NCI-H1105 (cell line): ENCODE measurements around the gene COL6A3.
A peak's percentile ranks its signal among the peaks of the same experiment; 100 is the strongest.
"Not testable (repeated sequence)": the region's sequence is repeated elsewhere in the genome, so short reads cannot be mapped to it uniquely, and the experiment has no call there.

Experiments
- DNase-seq: peaks from one replicate; lab custom pipeline; 2025; lab: John Stamatoyannopoulos, UW

COL6A3 gene

DNA sequence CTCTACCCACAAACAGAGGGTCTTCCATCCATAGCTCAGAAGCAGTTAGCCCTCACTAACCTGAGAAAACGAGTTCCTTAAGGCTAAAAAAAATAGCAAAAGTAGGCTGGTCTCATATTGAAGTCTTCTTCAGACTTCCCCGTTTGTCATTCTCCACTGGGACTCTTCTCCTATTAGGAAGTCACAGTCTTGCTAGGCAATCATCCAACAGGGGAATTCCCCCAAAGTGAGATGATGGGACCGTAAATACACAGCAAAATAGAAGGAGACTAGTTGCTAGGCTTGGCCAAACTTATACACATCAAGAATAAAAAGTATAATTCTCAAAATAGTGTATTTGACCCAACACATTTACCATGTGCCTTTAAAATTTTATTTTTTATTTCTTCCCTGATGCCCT, 34.3 kb downstream of the COL6A3 start:
- DNase-seq, result no peak

DNA sequence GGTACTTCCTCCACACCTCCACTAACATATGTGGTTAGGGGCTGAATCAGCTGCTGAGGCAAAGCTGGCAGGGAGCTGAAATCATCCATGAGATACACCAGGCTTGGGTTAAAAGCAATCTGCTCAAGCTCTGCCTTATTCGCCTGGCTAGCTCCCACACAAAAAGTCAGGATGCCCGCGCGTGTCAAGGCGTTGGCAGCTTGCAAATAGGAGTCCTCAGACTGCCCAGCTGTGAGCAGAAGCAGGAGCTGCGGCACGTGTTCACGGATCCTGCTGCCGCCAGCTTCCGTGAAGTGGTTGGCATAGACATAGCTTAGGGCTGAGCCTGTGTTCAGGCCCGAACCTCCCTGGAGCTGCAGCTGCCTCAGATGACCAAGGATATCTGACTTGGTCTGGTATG, 35.3 kb downstream of the COL6A3 start:
- DNase-seq, result no peak

DNA sequence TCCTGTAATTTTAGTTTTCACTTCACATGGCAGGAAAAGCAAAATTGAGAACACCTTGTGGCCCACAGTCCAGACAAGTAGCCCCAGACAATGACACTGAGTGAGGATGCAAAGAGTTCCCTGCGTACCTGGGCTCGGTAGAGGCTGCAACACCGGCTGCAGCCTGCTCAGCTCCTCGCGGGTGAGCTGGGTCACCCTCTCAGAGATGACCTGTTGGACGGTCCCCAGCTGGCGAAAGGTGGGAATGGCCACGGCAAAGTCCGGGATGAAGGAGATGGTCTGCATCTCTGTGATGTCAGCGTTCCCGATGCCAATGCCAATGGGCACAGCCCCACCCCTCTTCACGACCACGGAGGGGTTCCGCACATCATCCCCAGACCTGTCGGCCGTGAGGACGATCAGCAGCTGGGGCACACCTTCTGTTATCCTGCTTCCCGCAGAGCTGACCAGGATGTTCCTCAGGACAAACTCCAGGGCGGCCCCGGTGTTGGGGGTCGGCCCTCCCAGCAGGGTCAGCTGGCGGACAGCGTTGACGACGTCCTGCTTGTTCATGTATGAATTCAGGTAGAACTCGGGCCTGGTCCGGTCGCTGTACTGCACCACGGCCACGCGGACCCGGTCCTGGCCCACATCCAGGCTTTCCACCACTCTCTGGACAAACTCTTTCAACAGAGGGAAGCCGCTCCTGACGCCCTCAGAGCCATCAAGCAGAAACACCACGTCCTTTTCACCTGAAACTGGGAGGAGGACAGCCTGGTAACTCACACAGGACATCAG, 39.5 kb downstream of the COL6A3 start:
- no peak for DNase-seq

DNA sequence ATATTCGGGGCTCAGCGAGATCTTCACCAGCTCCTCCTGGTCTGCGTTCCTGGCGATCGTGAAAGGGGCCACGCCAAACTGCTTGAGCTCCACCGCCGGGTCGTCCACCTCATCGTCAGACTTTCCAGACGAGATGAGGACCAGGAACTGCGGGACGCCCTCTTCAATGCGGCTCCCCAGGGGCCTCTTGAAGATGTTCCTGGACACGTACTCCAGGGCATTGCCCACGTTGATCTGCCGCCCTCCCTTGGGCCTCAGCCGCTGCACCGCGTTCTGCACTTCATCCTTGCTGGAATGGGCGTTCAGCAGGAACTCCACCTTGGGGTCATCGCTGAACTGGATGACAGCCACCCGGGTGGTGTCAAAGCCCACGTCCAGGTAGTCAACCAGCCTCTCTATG, 42.1 kb downstream of the COL6A3 start:
- DNase-seq, result no peak

DNA sequence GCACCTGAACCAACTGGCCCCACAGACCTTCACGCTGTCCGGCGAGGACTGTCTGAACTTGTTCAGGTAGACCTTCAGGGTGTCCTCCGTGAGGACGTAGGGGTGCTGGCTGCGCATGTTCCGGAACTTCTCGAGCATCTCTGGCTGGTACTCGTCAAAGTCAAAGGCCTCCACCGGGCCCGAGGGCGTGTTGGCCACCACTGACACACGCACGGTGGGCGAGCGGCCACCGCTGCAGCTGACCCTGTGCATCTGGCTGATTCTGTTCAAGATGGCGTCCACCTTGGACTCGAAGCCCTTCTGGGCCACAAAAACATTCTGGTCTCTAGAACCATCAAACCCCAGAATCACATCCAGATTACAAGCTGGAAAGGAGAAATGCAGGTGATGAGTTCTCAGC, 48.3 kb downstream of the COL6A3 start:
- no peak for DNase-seq

DNA sequence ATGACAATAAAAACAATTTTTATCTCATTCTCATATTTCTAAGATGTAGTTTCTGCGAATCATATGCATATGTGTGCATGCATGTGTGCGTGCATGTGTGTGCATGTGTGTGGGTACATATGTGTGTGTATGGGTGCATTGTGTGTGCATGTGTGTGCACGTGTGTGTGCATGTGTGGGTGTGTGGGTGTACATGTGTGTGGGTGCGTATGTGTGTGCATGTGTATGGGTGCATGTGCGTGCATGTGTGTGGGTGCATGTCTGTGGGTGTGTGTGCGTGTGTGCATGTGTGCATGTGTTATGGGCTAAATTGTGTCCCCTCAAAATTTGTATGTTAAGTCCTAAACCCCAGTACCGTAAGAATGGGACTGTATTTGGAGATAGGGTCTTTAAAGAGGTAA, 49.3 kb downstream of the COL6A3 start:
- DNase-seq, result no peak

DNA sequence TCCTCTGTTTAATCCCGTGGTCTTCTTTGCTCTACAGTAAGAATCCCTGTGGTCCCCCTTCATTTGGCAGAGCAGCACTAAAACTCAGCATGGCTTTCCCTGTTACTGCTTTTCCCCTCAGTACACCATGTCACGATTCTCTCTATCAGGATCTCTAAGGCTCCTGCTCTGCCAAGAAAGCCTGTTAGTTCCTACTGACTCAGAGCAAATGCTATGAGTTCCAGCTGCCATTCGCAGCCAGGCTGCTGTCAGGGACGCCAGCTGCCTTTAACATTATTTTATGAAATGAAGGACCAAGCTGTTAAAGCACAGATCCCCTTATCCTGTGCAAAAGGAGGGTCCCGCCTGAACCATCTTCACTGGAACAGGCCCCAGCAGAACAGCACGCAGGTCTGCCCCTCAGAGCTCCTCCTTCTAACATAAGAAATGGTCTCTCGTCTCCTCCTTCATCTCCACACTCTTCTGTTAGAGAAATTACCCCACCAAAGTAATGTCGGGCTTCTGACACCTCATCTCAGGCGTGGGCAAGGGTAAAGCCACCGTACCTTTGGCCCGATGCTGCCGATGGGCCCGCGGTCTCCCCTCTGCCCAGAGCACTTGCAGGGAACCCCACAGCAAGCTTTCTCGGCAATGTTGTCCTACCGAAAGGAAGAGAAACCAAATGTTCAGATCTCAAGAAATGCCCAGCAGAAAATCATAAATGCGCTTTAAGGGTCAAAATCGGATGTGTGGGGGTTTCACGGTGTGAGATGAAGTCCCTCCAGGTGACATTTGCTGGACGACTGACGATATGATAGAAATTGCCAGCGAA, 52.6 kb downstream of the COL6A3 start:
- no peak for DNase-seq

DNA sequence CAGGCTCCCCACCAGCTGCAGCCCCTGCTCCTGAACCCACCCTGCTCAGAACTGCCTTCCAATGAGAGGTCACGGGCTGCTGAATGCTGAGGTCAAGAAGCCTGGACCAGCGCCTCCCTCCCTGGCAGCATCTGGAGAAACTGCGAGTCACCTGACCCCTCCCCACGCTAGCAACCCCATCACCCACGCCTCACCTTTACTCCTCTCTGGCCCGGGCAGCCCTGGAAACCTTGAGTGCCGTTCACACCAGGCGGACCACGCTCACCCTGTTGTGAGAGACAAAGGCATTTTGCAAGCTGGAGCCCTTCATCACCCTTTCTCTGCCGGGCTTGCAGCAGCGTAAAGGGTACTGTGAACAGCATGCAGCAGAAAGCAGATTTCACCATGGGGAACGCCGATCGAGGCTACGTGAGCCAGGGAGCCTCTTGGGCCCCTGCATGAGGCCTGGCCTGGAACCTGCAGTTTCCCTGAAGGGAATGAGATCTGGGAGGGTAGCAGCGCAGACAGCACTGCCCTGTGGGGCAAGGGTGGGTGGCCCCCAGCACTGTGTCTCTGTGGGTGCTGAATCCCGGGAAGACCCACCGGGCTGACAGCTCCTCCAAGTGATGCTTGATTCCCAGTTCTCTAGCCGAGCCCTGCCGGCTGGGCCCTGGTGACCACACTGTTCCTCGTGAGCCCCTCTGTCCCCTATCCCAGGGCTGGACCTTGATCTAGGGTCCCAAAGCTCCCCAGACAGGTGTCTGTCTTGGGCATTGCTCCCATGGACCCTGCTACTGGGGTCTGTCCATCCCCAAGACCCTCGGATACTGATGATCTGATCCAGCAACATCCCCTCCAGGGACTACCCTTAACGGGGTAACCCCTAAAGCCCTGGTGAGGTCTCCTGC, 53.8 kb downstream of the COL6A3 start:
- DNase-seq, result no peak

DNA sequence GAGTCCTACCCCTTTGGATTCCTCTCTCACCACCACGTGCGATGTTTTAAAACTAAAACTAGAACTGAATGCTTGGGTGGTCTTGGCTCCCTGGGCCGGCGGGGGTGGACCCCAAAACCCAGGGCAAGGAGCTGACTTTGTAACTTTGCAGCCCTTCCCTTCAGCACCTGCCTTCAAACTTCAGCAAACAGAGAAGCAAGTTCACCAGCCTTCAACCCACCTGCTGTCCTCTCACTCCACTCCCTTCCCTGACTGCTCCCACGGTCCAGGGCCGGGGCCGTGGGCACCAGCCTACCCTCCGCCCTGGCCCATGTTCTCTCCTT, 54.5 kb downstream of the COL6A3 start:
- no peak for DNase-seq

DNA sequence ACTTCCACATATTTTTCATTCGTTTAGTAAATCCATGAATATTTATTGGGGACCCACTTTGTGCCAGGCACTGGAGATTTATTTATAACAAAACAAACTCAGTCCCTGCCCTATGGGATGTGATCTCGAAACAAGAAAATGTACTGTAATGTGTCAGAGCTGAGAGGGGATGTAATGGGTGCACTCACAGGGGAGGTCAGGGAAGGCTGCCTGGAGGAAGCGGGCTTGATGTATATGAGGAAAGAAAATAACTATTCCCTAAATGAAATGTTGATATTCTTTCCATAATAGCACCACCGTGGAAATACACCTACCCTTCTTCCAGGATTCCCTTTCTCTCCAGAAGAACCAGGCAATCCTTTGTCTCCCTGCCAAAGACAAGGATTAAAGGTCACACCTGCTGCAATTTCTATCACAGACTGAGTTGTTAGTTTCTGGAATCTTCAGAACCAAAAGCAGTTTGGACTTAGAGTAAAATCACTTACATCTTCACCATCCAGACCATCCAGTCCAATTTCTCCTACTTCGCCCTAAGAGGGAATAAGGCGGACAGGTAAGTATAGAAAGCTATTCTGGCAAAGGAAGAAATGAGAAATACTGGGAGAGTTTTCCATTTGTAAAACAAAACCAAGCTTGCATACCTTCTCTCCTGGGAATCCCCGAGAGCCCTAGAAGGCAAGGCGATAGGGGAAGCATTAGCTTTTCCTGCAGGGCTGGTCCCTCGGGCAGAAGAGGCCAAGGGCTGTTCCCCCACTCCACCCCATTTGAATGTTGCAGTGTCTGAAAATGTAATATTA, 55.0 kb downstream of the COL6A3 start:
- DNase-seq, result no peak

DNA sequence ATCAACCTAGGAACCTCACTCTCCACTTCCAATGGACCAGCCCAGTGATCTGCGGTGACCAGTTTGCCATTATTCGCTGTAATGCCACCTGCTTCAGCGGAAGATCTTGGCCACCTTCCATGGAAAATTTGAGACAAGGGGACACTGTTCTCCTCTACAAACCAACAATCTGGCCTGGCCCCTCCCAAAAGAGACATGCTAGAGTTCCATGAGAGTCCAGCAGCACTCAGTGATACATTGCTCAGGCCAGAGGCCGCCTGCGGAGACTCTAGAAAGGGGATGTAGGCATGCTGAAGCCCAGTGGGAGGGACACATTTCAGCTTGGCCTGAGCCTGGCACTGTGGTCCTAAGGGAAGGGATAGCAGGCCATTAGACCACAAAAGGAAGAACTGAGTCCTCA, 58.3 kb downstream of the COL6A3 start:
- no peak for DNase-seq

DNA sequence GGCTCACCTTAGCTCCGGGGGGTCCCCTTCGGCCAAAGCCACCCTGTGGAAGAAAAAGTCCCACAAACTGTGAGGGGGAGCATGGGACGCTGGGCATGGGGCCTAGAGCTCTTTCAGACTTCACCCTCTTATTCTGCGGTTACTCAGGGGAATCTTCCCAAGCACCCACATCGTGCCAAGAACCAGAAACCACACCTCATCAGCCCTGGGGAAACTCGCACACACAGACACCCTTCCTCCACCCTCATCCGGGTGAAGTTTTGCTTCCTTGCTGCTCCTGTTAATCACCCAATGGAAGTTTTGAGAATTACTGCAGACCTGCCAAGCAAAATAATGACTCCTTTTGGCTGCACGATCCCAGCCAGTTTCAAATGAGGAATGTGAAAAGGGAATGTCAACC, 59.1 kb downstream of the COL6A3 start:
- DNase-seq, result no peak

DNA sequence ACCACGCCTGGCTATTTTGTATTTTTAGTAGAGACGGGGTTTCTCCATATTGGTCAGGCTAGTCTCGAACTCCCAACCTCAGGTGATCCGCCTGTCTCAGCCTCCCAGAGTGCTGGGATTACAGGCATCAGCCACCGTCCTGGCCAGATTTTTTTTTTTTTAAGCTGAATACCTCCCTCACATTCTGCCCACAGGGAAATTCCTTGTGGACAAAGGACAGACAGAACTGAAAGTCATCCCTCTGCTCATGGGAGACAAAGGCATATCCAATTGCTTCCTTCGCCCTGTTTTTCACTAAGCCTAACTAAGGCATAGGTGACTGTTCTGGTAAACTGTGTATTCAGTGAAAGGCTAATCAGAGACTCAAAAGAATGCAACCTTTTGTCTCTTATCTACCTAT, 59.8 kb downstream of the COL6A3 start:
- DNase-seq, result not testable (repeated sequence)

DNA sequence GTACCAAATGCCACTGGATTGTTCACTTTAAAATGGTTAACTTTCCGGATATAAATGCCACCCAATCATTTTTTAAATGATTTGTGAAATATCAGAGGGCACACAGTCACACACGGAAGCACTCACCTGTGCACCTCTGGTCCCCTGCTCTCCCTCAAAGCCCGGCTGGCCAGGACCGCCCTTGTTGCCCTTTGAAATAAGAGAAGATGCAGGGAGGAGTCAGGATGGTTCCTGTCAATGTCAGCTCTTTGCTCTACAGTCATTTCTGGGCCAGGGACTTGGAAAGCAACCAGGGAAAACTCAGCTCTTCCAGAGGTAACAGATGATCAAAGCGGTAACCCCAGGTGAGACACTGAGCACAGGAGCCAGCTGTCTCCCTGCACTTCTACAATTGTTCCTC, 60.7 kb downstream of the COL6A3 start:
- DNase-seq, result no peak

DNA sequence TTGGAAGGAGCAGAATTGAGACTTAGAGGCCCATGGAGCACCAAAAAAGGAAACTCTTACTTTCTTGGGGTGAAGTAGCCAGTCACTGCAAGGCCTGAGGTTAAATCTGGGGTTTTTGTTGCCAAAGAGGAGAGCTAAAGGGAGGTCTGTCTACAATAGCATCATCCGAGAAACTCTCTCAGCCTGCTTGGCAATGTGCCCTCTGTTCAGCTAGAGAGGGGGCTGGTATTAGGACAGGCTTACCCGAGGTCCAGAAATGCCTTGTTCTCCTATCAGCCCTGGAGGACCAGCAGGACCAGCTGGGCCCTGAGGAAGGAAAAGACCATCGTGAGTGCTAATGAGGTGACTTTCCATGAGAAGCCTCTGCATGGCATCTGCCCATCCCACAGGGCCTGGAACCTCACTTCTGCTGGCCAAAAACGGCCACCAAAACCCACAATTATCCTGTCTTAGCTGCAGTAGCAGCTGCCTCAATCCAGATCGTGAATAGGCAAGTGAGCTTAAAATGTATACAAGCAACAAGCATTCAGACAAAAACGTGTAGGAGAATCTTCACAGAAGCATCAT, 61.6 kb downstream of the COL6A3 start:
- DNase-seq, result no peak

DNA sequence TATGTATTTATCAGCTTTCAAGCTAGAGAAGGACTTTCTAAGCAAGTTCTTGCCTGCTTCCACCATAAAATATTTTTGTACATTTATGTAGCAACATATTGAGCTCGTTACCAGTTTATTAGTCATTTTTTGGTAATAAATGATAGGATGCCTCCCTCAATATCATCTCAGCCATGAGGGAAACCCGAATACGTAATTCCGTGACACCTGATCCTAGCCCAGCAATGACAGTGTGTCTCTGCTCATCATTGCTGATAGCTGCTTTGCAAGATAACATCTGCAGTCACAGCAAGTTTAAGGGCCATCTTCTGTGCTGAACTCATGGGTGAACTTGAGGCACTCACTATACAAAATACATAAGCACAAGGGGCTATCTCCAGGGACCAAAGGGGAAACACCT, 62.2 kb downstream of the COL6A3 start:
- DNase-seq, result no peak

DNA sequence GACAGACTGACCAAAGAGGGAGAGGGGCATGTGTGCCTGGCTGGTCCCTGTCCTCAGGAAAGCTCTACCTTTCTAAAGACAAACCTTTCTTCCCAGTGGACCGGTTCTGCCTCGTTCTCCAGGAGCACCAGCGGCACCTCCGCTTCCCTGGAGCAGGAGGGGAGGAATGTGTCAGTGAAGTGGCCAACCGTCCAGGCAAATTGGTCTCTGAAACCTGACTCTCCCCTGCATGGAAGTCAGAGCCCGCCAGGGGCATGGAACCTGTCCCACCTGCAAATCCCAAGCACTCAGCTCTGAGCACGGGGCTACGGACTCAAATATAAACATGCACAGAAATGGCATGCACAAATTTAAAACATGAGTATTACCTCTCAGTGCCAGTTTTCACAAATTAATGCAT, 62.9 kb downstream of the COL6A3 start:
- peak; percentile 40 for DNase-seq

DNA sequence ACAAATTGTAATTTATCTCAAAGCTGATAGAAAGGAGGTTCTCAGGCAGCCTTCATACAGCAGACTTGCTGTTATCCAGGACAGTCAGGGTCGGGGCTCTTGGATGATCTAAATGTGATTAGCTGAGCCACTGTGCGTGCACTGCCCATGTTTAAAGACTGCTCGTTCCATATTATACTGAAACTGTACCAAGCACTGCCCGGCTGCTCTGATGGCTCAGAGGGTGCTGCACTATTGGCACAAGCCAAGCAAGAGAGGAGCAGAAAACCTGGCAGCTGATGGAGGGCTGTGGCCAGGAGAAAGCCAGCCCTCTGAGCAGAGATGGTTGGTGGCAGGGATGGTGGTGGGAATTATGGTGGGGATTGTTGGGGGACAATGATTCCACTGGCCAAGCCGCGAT, 63.4 kb downstream of the COL6A3 start:
- DNase-seq, result no peak

DNA sequence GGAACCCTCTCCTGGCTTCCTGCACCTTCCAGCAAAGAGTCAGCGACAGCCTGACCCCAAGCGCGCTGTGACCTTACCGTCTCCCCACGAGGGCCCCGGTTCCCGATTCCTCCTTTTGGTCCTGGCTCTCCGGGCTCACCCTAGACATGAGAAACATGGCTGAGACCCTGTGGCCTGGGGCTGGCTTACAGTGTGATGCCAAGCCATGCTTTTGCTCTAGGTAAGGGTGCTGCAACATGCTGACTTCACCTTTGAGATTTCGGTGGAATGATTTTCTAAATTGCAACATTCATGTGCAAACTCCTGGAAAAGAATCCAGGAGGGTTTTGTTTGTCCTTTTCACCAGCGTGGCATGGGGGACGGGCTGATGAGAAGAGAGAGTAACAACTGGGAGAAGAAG, 63.9 kb downstream of the COL6A3 start:
- no peak for DNase-seq

DNA sequence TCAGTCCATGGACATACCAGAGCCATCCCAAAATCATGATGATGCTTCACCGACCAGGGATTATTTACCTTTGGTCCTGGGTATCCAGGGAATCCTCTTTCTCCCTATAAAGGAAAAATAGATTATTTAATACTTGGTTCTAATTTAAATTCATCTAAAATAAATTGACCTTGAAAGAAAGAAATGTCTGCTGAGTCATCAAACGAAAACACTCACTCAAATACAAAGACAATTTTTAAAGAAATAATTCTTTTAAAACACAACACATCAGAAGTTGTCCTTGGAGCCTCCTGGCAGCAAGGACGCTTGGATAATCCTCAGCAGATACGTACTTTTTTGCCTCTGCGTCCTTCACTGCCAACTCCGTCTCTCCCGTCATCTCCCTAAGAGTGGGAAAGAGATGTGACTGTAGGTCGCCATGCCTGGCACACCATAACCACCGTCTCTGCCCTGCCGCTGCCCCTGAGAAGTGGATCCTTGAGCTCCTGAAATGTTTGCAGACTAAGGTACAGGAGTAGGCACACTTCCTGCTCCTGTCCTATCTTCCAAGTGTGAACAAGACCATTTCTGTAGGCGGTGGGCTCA, 65.6 kb downstream of the COL6A3 start:
- no peak for DNase-seq
